Neural progenitor cell (in vitro differentiated cells): ENCODE data around the gene DTNA.

Experiments used
- CTCF ChIP-seq: fragments of 200-600 bp; sonication (generic); IDR thresholded peaks from 2 replicates; pipeline ENCODE4 v1.5.1; 2017; ENCODE audit warnings: antibody characterized with exemption, mild to moderate bottlenecking
- EZH2 ChIP-seq: fragments of 200-600 bp; sonication (generic); IDR thresholded peaks from 2 replicates; pipeline ENCODE4 v1.6.1; 2017; ENCODE audit warnings: antibody characterized with exemption, mild to moderate bottlenecking, moderate library complexity
- EZH2phosphoT487 ChIP-seq: fragments of 200-600 bp; sonication (generic); IDR thresholded peaks from 2 replicates; pipeline ENCODE4 v1.6.1; 2017; ENCODE audit warnings: antibody characterized with exemption

GRCh38 chr18:34864836-34865497, 154.9 kb downstream of the DTNA start:
- TF ChIP-seq CTCF: no peak
- TF ChIP-seq EZH2: no peak
- no peak for TF ChIP-seq EZH2phosphoT487
